WI38 (cell line): ENCODE data around the gene SLC22A5.
A peak's percentile ranks its signal among the peaks of the same experiment; 100 is the strongest.

Experiments
- H3K4me3 ChIP-seq: 2 replicates; pipeline ENCODE4 v1.5.1; 2011; ENCODE audit warnings: low read depth, mild to moderate bottlenecking, control low read depth, low read length
- TF ChIP-seq, protein P1 (sequence below): IDR thresholded peaks from 2 replicates; pipeline ENCODE4 v1.5.1; 2012; ENCODE audit warnings: low read depth, mild to moderate bottlenecking, control low read depth, low read length

Gene SLC22A5

DNA sequence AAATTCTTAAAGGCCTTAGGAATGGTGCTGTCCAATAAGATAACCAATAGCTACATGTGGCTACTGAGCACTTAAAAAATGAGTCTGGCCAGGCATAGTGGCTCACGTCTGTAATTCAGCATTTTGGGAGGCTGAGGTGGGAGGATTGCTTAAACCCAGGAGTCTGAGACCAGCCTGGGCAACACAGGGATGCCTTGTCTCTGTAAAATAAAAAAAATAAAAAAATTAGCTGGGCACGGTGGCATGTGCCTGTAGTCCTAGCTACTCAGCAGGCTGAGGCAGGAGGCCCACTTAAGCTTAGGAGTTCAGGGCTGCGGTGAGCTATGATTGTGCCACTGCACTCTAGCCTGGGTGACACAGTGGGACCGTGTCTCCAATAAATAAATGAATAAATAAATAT, 1.3 kb upstream of the SLC22A5 start:
- H3K4me3 ChIP-seq: no peak overlapping the region
- TF ChIP-seq, protein P1, sequence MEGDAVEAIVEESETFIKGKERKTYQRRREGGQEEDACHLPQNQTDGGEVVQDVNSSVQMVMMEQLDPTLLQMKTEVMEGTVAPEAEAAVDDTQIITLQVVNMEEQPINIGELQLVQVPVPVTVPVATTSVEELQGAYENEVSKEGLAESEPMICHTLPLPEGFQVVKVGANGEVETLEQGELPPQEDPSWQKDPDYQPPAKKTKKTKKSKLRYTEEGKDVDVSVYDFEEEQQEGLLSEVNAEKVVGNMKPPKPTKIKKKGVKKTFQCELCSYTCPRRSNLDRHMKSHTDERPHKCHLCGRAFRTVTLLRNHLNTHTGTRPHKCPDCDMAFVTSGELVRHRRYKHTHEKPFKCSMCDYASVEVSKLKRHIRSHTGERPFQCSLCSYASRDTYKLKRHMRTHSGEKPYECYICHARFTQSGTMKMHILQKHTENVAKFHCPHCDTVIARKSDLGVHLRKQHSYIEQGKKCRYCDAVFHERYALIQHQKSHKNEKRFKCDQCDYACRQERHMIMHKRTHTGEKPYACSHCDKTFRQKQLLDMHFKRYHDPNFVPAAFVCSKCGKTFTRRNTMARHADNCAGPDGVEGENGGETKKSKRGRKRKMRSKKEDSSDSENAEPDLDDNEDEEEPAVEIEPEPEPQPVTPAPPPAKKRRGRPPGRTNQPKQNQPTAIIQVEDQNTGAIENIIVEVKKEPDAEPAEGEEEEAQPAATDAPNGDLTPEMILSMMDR: no peak

DNA sequence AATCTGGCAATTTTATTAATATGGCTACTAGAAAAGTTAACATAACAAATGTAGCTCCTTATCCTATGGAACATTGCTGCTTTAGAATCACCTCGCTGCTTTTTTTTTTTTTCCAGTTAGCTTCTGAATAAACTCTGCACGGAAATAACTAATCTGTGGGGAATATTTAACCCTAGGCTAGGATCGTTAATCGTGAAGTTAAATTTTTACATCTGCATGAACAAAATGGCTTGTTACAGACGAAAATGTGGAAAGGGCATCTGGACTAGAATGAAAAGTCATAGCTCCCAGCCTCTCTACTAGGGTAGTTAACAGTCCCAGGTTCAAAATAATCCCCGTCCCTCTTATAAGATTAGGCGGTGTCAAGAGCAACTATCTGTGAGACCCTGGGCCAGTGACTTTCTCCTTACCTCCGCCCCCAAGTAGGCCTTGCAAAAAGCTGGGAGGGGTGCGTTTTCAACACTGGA, 470 bp upstream of the SLC22A5 start:
- H3K4me3 ChIP-seq: peak overlapping the region; percentile 60
- TF ChIP-seq, protein P1: no peak

DNA sequence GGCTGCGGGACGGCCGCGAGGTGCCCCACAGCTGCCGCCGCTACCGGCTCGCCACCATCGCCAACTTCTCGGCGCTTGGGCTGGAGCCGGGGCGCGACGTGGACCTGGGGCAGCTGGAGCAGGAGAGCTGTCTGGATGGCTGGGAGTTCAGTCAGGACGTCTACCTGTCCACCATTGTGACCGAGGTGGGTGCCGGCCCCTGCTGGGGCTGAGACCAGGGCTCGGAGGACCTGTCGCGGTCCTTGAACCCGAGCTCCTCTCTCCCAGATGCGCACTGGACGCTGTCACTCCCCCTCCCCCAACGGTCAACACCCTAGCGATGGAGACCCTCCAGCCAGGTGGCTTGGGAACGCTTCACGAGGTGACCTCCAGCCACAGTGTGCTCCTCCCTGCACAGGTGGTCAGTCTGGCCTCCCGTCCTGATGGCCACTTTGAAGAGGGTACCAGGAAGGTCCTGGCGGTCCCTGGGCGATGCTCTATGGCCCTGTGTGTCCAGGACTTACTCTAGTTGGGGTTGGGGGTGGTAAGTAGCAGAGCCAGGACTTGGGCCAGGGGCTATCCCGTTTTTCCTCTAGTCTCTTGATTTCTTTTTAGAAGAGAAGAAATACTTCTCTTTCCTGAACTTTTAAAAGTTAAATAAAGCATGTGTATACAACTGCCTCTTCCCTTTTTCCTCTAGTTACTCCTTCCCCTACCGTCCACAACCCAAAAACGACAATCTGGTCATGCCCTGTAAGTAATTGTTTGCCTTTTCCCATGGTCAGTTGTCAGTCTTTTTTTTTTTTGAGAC, 866 bp downstream of the SLC22A5 start:
- peak overlapping the region; percentile 60 for H3K4me3 ChIP-seq
- TF ChIP-seq, protein P1: no peak

DNA sequence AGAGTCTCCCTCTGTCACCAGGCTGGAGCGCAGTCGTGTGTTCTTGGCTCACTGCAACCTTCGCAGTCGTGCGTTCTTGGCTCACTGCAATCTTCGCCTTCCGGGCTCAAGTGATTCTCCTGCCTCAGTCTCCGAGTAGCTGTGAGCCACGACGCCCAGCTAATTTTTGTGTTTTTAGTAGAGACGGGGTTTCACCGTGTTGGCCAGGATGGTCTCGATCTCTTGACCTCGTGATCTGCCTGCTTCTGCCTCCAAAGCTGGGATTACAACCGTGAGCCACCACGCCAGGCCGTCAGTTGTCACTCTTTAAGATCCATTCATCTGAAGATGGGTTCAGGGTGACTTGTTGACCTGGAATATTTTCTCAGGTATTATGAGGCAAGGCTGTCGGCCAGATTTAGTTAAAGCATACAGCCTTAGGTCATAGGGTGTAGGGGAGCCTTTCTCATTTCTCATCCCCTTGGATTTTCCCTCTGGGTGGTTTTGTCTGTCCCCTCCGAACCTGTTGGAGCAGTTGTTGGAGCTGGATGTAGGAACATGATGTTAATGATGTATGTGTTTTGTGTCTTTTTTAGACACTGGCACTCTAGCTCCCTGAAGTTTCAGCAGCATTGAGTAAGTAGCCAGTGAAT, 1.6 kb downstream of the SLC22A5 start:
- H3K4me3 ChIP-seq: no peak overlapping the region
- TF ChIP-seq, protein P1: no peak

DNA sequence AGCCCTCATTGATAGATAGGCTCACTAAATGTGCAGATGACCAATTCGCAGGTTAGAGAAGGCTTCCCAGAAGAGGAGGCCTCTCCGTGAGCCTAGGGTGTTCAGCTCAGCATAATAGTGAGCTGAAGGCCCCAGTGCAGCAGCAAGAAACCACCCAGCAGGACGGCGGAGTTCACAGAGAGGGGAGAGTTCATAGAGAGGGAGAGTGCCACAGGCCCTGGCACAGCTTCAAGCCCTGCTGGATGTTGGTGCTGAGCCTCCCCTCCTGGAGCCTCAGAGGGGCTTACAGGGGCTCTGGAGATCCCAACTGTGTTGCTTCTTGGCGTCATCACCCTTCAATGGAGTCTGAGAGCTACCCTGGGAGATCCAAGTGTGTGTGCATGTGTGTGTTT, 2.1 kb downstream of the SLC22A5 start:
- TF ChIP-seq, protein P1: no peak
- no peak overlapping the region for H3K4me3 ChIP-seq

DNA sequence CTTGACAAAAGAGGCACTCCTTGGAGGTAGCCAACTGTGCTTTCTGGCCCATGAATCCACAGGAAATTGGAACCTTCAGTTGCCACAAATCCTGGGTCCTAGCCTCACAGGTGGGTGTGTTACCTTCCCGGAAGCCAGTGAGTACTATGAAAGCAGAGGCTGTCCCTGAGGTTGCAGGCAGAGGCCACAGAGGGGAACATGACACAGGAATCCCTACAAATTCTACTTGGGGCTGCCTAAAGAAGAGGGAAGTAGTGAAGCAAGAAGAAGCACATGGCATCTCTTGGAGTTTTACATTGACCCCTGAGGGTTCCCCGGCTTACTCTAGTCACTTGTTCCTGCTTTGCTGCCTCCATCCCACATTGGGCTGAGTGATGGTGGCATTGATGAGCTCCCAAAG, 2.6 kb downstream of the SLC22A5 start:
- TF ChIP-seq, protein P1: no peak
- no peak overlapping the region for H3K4me3 ChIP-seq

DNA sequence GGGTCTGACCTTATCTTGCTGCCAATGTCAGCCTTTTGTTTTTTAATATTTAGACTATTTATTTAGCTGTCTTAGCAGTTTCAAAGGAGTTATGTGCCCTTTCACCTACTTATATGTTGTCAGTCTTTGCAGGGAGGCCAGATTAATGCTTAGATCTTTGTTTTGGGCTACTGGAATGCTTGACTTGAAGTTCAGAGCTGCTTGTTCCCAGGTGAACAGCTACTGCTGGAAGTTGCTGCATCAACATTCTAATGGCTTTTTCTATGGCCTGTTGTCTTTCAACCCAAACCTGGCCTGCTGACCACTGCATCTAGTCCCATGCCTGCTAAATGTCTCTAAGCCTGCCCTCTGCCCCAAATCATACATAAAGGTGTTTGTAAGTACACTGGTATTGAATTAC, 3.0 kb downstream of the SLC22A5 start:
- TF ChIP-seq, protein P1: no peak

More for the DNA sequence above, 3.0 kb downstream of the SLC22A5 start:
- no peak overlapping the region for H3K4me3 ChIP-seq
